ENCODE results near the gene MRPL12. TPM values are rescaled to one million over a fixed set of nuclear protein-coding genes. Genes with fewer than 3 reads are reported as not detected.
"Not testable (repeated sequence)": the region's sequence is repeated elsewhere in the genome, so short reads cannot be mapped to it uniquely, and the experiment has no call there.

The MRPL12 gene
- total and polyA plus RNA-seq, 4 experiments from 2014 or later: 21.9 to 47.5 (median 34.0) TPM

GRCh38 chr17:81672504-81672903 is 30.7 kb upstream of the MRPL12 start:
- peaks cover 11 to 25% (median 18%) of the 10 kb centered on the region in 4 donors for H3K4me1 Mint-ChIP-seq
- intact Hi-C loops (cut with micrococcal nuclease): no loop called here
- H3K9me3 Mint-ChIP-seq: no peaks in the 10 kb centered on the region
- DNase-seq: peak in 1 of 5 donors; percentile 27
- POLR2A ChIA-PET (ENCODE audit: partially characterized antibody): interaction anchor here (0.9 to 2.9 kb wide), 2 partner anchors 11 to 29 kb away, joined by 3 to 14 read pairs; partner anchors contain the start of genes ARL16 and HGS
- H3K4me3 Mint-ChIP-seq: no peak overlapping the region
- H3K27me3 Mint-ChIP-seq: no peaks in the 10 kb centered on the region
- Histone ChIP-seq H3K27me3 (ENCODE audit: insufficient read depth, low read length) (no peaks in the 10 kb centered on the region), H3K9me3 (ENCODE audit: control insufficient read depth in 1 of 2, low read length in 2 of 2) (no peaks in the 10 kb centered on the region), H3K4me3 (ENCODE audit: low read length in 2 of 2) (no peak overlapping the region), H3K27ac (ENCODE audit: low read depth, low read length) (no peak overlapping the region), H3K4me1 (ENCODE audit: insufficient read depth, low read length) (peaks cover 12% of the 10 kb centered on the region), H3K36me3 (ENCODE audit: insufficient read depth, low read length) (peaks cover 28% of the 10 kb centered on the region)
- H3K36me3 Mint-ChIP-seq: peaks cover 4 to 31% of the 10 kb centered on the region in 2 donors
- no peak overlapping the region for H3K27ac Mint-ChIP-seq
- CTCF ChIA-PET (ENCODE audit: partially characterized antibody): interaction anchor here (0.9 kb wide), 1 partner anchor 10 kb away, joined by 4 read pairs; the partner anchor contains the start of genes ARL16 and HGS

GRCh38 chr17:81672954-81673353 is 30.2 kb upstream of the MRPL12 start:
- Mint-ChIP-seq H3K4me3 (no peak overlapping the region), H3K36me3 (peaks cover 4 to 26% of the 10 kb centered on the region in 2 donors), H3K27ac (no peak overlapping the region), H3K27me3 (no peaks in the 10 kb centered on the region), H3K9me3 (no peaks in the 10 kb centered on the region), H3K4me1 (peaks cover 8 to 21% (median 13%) of the 10 kb centered on the region in 4 donors)
- peak in 1 of 5 donors; percentile 14 for DNase-seq
- no peak overlapping the region for H3K4me3 ChIP-seq (ENCODE audit: low read length in 2 of 2)
- H3K27me3 ChIP-seq (ENCODE audit: insufficient read depth, low read length): no peaks in the 10 kb centered on the region
- no peak overlapping the region for H3K27ac ChIP-seq (ENCODE audit: low read depth, low read length)
- ChIA-PET CTCF (ENCODE audit: partially characterized antibody) (interaction anchor here (0.9 kb wide), 1 partner anchor 10 kb away, joined by 4 read pairs; the partner anchor contains the start of genes ARL16 and HGS), POLR2A (ENCODE audit: partially characterized antibody) (interaction anchor here (0.9 to 2.9 kb wide), 2 partner anchors 11 to 29 kb away, joined by 3 to 14 read pairs; partner anchors contain the start of genes ARL16 and HGS)
- H3K4me1 ChIP-seq (ENCODE audit: insufficient read depth, low read length): peaks cover 7% of the 10 kb centered on the region
- intact Hi-C loops (cut with micrococcal nuclease): no loop called here
- peaks cover 28% of the 10 kb centered on the region for H3K36me3 ChIP-seq (ENCODE audit: insufficient read depth, low read length)
- no peaks in the 10 kb centered on the region for H3K9me3 ChIP-seq (ENCODE audit: control insufficient read depth in 1 of 2, low read length in 2 of 2)

- POLR2A ChIA-PET (ENCODE audit: partially characterized antibody): interaction anchor here (2.9 kb wide), 1 partner anchor 10 kb away, joined by 14 read pairs; the partner anchor contains the start of genes ARL16 and HGS
- CTCF ChIA-PET (ENCODE audit: partially characterized antibody): no interaction called here
- intact Hi-C loops (cut with micrococcal nuclease): no loop called here
- H3K27ac Mint-ChIP-seq: no peak overlapping the region
- Histone ChIP-seq H3K27me3 (ENCODE audit: insufficient read depth, low read length) (no peaks in the 10 kb centered on the region), H3K27ac (ENCODE audit: low read depth, low read length) (no peak overlapping the region), H3K9me3 (ENCODE audit: control insufficient read depth in 1 of 2, low read length in 2 of 2) (no peaks in the 10 kb centered on the region), H3K36me3 (ENCODE audit: insufficient read depth, low read length) (peaks cover 28% of the 10 kb centered on the region), H3K4me3 (ENCODE audit: low read length in 2 of 2) (no peak overlapping the region), H3K4me1 (ENCODE audit: insufficient read depth, low read length) (no peaks in the 10 kb centered on the region)
- H3K27me3 Mint-ChIP-seq: no peaks in the 10 kb centered on the region
- H3K4me3 Mint-ChIP-seq: no peak overlapping the region
- H3K36me3 Mint-ChIP-seq: peaks cover 4 to 22% of the 10 kb centered on the region in 2 donors
- no peak for DNase-seq
- H3K9me3 Mint-ChIP-seq: no peaks in the 10 kb centered on the region
- H3K4me1 Mint-ChIP-seq: peaks cover 5 to 13% (median 7%) of the 10 kb centered on the region in 4 donors
Observed at GRCh38 chr17:81673561-81674258, 29.5 kb upstream of the MRPL12 start.

GRCh38 chr17:81675515-81676221 is 27.5 kb upstream of the MRPL12 start:
- H3K27me3 Mint-ChIP-seq; H3K27me3 ChIP-seq (ENCODE audit: insufficient read depth, low read length); H3K27ac Mint-ChIP-seq; H3K27ac ChIP-seq (ENCODE audit: low read depth, low read length); H3K4me1 ChIP-seq (ENCODE audit: insufficient read depth, low read length); H3K4me3 Mint-ChIP-seq; H3K9me3 ChIP-seq (ENCODE audit: control insufficient read depth in 1 of 2, low read length in 2 of 2); H3K4me3 ChIP-seq (ENCODE audit: low read length in 2 of 2); H3K9me3 Mint-ChIP-seq; intact Hi-C loops (cut with micrococcal nuclease): not testable (repeated sequence)
- H3K4me1 Mint-ChIP-seq: peaks cover 5 to 11% (median 7%) of the 10 kb centered on the region in 4 donors
- peaks cover 4 to 22% of the 10 kb centered on the region in 2 donors for H3K36me3 Mint-ChIP-seq
- CTCF ChIA-PET (ENCODE audit: partially characterized antibody): interaction anchor here (0.8 to 1.8 kb wide), 6 partner anchors 8 to 27 kb away, joined by 3 to 9 read pairs (median 5); partner anchors contain the start of genes ARL16, HGS and MRPL12
- H3K36me3 ChIP-seq (ENCODE audit: insufficient read depth, low read length): peaks cover 17% of the 10 kb centered on the region
- POLR2A ChIA-PET (ENCODE audit: partially characterized antibody): interaction anchor here (0.9 to 1.0 kb wide), 2 partner anchors 8 to 13 kb away, joined by 3 to 4 read pairs; partner anchors contain the start of genes ARL16 and HGS
- DNase-seq: peak; percentile 22 to 40 (median 33)

- no peaks in the 10 kb centered on the region for H3K9me3 ChIP-seq (ENCODE audit: control insufficient read depth in 1 of 2, low read length in 2 of 2)
- intact Hi-C loops (cut with micrococcal nuclease): no loop called here
- Mint-ChIP-seq H3K4me1 (peaks cover 5 to 17% (median 7%) of the 10 kb centered on the region in 4 donors), H3K36me3 (peaks cover 4 to 22% of the 10 kb centered on the region in 2 donors), H3K9me3 (no peaks in the 10 kb centered on the region), H3K27ac (no peak overlapping the region), H3K27me3 (no peaks in the 10 kb centered on the region), H3K4me3 (no peak overlapping the region)
- peaks cover 8% of the 10 kb centered on the region for H3K36me3 ChIP-seq (ENCODE audit: insufficient read depth, low read length)
- no peaks in the 10 kb centered on the region for H3K4me1 ChIP-seq (ENCODE audit: insufficient read depth, low read length)
- H3K27me3 ChIP-seq (ENCODE audit: insufficient read depth, low read length): no peaks in the 10 kb centered on the region
- peak in 1 of 5 donors; percentile 31 for DNase-seq
- no peak overlapping the region for H3K4me3 ChIP-seq (ENCODE audit: low read length in 2 of 2)
- no peak overlapping the region for H3K27ac ChIP-seq (ENCODE audit: low read depth, low read length)
- ChIA-PET POLR2A (ENCODE audit: partially characterized antibody) (interaction anchor here (0.8 to 1.3 kb wide), 2 partner anchors 18 to 26 kb away, joined by 3 to 4 read pairs; partner anchors contain the start of gene MRPL12), CTCF (ENCODE audit: partially characterized antibody) (no interaction called here)
Observed at GRCh38 chr17:81676906-81677305, 26.3 kb upstream of the MRPL12 start.

GRCh38 chr17:81680150-81680549 is 23.0 kb upstream of the MRPL12 start:
- no peaks in the 10 kb centered on the region for H3K9me3 ChIP-seq (ENCODE audit: control insufficient read depth in 1 of 2, low read length in 2 of 2)
- H3K4me3 ChIP-seq (ENCODE audit: low read length in 2 of 2): no peak overlapping the region
- DNase-seq: peak in 1 of 5 donors; percentile 7
- H3K4me1 Mint-ChIP-seq: peaks cover 19 to 43% (median 24%) of the 10 kb centered on the region in 4 donors
- H3K27ac Mint-ChIP-seq: peak overlapping the region in 2 of 7 donors; percentile 17 to 31
- peaks cover 0 to 3% (median 0%) of the 10 kb centered on the region in 8 donors for H3K9me3 Mint-ChIP-seq
- ChIA-PET POLR2A (ENCODE audit: partially characterized antibody) (interaction anchor here (0.8 kb wide), 1 partner anchor 28 kb away, joined by 4 read pairs; no protein-coding TSS in a partner anchor), CTCF (ENCODE audit: partially characterized antibody) (no interaction called here)
- H3K27me3 ChIP-seq (ENCODE audit: insufficient read depth, low read length): no peaks in the 10 kb centered on the region
- H3K27me3 Mint-ChIP-seq: no peaks in the 10 kb centered on the region
- H3K27ac ChIP-seq (ENCODE audit: low read depth, low read length): no peak overlapping the region
- H3K36me3 Mint-ChIP-seq: peaks cover 0 to 19% of the 10 kb centered on the region in 2 donors
- no peak overlapping the region for H3K4me3 Mint-ChIP-seq
- H3K4me1 ChIP-seq (ENCODE audit: insufficient read depth, low read length): peaks cover 17% of the 10 kb centered on the region
- no peaks in the 10 kb centered on the region for H3K36me3 ChIP-seq (ENCODE audit: insufficient read depth, low read length)
- intact Hi-C loops (cut with micrococcal nuclease): loop anchor here (5.0 kb wide), 2 partner anchors 168 to 417 kb away; partner anchors contain the start of genes ACTG1 and FASN
